ENCODE data around the gene MYB.

Gene MYB

GRCh38 chr6:135170849-135171248 is 10.3 kb upstream of the MYB start:
- POLR2A ChIA-PET, result no interaction called here

DNA sequence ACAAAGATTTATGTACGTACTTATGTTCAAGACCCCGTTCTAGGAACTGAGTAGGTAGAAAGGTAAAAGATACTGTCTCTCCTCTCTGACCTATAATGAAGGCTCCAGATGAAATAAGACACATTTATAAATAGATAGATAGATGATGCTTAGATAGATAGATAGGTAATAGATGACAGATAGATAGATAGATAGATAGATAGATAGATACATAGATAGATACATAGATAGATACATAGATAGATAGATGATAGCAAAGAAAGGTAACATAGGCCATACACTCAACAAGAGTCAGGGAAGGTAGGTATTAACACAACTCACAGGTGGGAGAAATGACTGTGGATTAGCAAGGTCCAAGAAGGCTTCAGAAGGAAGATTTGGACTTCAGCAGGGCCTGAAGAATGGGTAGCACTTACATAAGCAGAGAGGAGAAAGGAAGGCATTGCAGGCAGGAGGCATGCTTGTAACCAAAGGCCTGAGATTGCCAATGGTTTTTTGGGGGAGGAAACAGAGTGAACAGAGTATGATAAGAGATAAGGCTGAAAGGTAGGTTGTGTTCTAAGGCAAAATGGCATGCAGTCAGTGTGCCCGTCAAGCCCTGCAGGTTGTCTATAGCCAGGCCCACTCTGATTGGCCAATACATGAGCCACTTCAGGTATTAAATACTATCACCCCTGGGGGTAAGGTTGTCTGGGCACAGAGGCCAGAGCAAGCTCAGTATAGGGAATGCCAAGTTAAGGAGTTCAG is 7.7 kb upstream of the MYB start:
- DNase-seq (ENCODE audit: extremely low spot score), result no peak
- TF ChIP-seq, protein P1, sequence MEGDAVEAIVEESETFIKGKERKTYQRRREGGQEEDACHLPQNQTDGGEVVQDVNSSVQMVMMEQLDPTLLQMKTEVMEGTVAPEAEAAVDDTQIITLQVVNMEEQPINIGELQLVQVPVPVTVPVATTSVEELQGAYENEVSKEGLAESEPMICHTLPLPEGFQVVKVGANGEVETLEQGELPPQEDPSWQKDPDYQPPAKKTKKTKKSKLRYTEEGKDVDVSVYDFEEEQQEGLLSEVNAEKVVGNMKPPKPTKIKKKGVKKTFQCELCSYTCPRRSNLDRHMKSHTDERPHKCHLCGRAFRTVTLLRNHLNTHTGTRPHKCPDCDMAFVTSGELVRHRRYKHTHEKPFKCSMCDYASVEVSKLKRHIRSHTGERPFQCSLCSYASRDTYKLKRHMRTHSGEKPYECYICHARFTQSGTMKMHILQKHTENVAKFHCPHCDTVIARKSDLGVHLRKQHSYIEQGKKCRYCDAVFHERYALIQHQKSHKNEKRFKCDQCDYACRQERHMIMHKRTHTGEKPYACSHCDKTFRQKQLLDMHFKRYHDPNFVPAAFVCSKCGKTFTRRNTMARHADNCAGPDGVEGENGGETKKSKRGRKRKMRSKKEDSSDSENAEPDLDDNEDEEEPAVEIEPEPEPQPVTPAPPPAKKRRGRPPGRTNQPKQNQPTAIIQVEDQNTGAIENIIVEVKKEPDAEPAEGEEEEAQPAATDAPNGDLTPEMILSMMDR (IDR thresholded peaks at IDR 0.05; ENCODE audit: control extremely low read depth, extremely low read depth, low read depth, missing control alignments), result no peak
- POLR2A ChIA-PET, result no interaction called here
- CTCF ChIA-PET, result interaction anchor here (1.2 to 4.4 kb wide), 5 partner anchors 8 to 14 kb away, joined by 4 to 18 read pairs (median 7); no protein-coding TSS in a partner anchor

More at GRCh38 chr6:135170849-135171248, 10.3 kb upstream of the MYB start:
- no peak for DNase-seq (ENCODE audit: extremely low spot score)
- CTCF ChIA-PET, result interaction anchor here (1.1 kb wide), 1 partner anchor 8 kb away, joined by 4 read pairs; no protein-coding TSS in a partner anchor
- TF ChIP-seq, protein P1 (IDR thresholded peaks at IDR 0.05; ENCODE audit: control extremely low read depth, extremely low read depth, low read depth, missing control alignments), result no peak

GRCh38 chr6:135173989-135174484 is 7.1 kb upstream of the MYB start:
- CTCF ChIA-PET, result interaction anchor here (1.4 to 4.4 kb wide), 4 partner anchors 9 to 15 kb away, joined by 4 to 18 read pairs (median 10); no protein-coding TSS in a partner anchor

GRCh38 chr6:135176058-135176457 is 5.0 kb upstream of the MYB start:
- CTCF ChIA-PET, result interaction anchor here (0.9 to 4.4 kb wide), 5 partner anchors 8 to 18 kb away, joined by 3 to 18 read pairs (median 7); no protein-coding TSS in a partner anchor
- POLR2A ChIA-PET, result no interaction called here
- no peak for DNase-seq (ENCODE audit: extremely low spot score)
- TF ChIP-seq, protein P1 (IDR thresholded peaks at IDR 0.05; ENCODE audit: control extremely low read depth, extremely low read depth, low read depth, missing control alignments), result no peak

More at GRCh38 chr6:135173989-135174484, 7.1 kb upstream of the MYB start:
- POLR2A ChIA-PET, result no interaction called here
- TF ChIP-seq, protein P1 (IDR thresholded peaks at IDR 0.05; ENCODE audit: control extremely low read depth, extremely low read depth, low read depth, missing control alignments), result no peak
- DNase-seq (ENCODE audit: extremely low spot score), result no peak

DNA sequence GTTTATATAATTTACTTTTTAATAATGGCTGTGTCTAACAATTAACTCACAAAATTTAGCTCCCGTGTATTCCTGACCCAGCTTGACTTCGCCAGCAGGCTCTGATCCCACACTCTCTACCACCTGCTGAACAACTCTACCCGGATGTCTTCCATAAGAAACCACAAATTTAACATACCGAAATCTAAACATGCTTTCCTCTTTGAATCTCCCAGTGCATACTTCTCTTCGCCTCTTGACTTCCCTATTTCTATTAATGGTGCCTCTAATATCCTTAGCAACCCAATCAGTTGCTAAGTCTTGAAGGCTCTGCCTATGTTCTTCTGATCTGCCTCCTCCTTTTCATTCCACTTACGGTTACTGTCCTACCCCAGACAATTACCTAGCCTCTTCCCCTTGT is 4.6 kb upstream of the MYB start:
- TF ChIP-seq, protein P1 (IDR thresholded peaks at IDR 0.05; ENCODE audit: control extremely low read depth, extremely low read depth, low read depth, missing control alignments), result no peak
- ChIA-PET POLR2A (no interaction called here), CTCF (interaction anchor here (0.9 to 3.8 kb wide), 6 partner anchors 9 to 36 kb away, joined by 3 to 18 read pairs (median 6); no protein-coding TSS in a partner anchor)
- no peak for DNase-seq (ENCODE audit: extremely low spot score)

DNA sequence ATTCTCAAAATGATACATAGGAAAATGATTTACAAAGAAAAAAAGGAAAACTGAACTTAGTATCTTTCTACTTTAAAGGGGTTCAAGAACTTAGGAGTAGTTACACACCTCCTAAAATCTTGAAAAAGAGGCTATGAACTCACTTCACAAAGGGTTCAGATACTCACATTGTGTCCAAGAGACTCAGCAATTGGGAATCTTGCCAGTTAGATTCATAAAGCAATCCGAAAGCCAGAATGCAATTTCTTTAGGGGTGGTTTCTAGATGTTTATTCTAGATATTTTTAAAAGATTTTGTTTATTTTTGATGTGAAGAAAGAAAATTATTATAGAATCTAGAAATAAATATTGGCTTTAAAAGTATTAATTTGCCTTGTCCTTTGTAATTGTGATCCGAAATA is 1.7 kb upstream of the MYB start:
- DNase-seq (ENCODE audit: extremely low spot score), result no peak
- TF ChIP-seq, protein P1 (IDR thresholded peaks at IDR 0.05; ENCODE audit: control extremely low read depth, extremely low read depth, low read depth, missing control alignments), result no peak
- CTCF ChIA-PET, result interaction anchor here (2.6 to 6.3 kb wide), 2 partner anchors 10 to 16 kb away, joined by 8 to 40 read pairs; no protein-coding TSS in a partner anchor
- POLR2A ChIA-PET, result no interaction called here

Measured in GM10248 (cell line).